ENCODE results near the gene CENPN. TPM values are rescaled to one million over a fixed set of nuclear protein-coding genes. Genes with fewer than 3 reads are reported as not detected.
A peak's percentile ranks its signal among the peaks of the same experiment; 100 is the strongest.

CENPN gene
- total RNA-seq, 1 donor from 2014 or later, result 27.4 TPM

DNA sequence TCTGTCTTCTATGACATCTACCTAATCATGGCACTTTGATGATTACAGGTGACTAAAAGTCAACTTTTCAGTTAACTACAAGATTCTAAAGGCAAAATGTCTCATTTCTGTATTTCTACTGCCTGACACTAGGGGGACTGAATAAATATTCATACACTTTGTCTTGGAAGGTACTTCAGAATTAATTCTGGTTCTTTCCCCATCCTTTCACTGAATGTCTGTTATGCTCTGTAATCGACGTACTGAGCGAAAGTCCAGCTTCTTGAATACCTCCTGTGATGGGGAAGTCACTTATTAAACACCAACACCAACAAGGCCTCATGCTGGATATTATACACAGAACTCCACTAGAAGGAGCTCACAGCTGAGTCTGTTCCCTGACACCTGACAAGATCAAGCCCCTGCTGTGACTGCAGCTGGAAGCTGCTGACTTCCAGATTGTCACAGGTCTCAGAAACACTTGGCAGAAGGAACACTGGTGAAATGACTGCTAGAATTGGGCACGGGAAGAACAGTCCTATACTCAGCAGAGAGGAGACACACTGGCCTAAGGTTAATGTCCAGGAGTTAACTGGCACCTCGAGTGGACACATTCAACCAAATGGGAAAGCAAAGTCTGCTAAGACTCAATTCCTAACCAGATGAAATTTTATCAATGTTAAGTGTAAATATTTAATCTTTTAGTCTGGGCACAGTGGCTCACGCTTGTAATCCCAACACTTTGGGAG lies 32.2 kb upstream of the CENPN start:
- TF ChIP-seq, protein P1, sequence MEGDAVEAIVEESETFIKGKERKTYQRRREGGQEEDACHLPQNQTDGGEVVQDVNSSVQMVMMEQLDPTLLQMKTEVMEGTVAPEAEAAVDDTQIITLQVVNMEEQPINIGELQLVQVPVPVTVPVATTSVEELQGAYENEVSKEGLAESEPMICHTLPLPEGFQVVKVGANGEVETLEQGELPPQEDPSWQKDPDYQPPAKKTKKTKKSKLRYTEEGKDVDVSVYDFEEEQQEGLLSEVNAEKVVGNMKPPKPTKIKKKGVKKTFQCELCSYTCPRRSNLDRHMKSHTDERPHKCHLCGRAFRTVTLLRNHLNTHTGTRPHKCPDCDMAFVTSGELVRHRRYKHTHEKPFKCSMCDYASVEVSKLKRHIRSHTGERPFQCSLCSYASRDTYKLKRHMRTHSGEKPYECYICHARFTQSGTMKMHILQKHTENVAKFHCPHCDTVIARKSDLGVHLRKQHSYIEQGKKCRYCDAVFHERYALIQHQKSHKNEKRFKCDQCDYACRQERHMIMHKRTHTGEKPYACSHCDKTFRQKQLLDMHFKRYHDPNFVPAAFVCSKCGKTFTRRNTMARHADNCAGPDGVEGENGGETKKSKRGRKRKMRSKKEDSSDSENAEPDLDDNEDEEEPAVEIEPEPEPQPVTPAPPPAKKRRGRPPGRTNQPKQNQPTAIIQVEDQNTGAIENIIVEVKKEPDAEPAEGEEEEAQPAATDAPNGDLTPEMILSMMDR (IDR thresholded peaks at IDR 0.05; ENCODE audit: unreplicated experiment), result peak; percentile 63
- Mint-ChIP-seq H3K9me3 (ENCODE audit: low read depth) (no peaks in the 10 kb centered on the region), H3K36me3 (ENCODE audit: insufficient read depth) (peaks cover 9% of the 10 kb centered on the region), H3K27ac (no peak overlapping the region), H3K4me1 (ENCODE audit: low read depth) (no peaks in the 10 kb centered on the region), H3K4me3 (ENCODE audit: low read depth) (no peak overlapping the region), H3K27me3 (no peaks in the 10 kb centered on the region)
- DNase-seq (ENCODE audit: low spot score, unreplicated experiment), result no peak

DNA sequence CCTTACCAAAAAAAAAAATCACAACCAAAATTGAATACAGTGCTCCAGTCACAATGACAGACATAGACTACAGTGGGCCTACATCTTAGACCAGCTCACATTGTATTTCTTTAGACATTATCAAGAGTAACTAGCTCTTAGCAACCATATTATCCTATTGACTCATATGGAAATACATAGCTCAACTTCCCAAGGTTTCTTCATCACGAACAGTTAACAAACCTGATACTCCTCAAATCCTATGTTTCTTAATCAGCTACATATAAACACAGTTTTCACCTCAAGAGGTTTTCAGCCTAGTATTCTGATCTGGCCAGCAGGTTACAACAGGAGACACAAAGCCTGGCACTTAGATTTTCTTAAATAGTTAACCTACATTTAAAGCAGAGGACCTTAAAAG lies 30.1 kb upstream of the CENPN start:
- DNase-seq (ENCODE audit: low spot score, unreplicated experiment), result no peak
- Mint-ChIP-seq H3K4me3 (ENCODE audit: low read depth) (no peak overlapping the region), H3K9me3 (ENCODE audit: low read depth) (no peaks in the 10 kb centered on the region), H3K27ac (no peak overlapping the region), H3K4me1 (ENCODE audit: low read depth) (no peaks in the 10 kb centered on the region), H3K36me3 (ENCODE audit: insufficient read depth) (peaks cover 8% of the 10 kb centered on the region), H3K27me3 (no peaks in the 10 kb centered on the region)
- TF ChIP-seq, protein P1 (IDR thresholded peaks at IDR 0.05; ENCODE audit: unreplicated experiment), result no peak

DNA sequence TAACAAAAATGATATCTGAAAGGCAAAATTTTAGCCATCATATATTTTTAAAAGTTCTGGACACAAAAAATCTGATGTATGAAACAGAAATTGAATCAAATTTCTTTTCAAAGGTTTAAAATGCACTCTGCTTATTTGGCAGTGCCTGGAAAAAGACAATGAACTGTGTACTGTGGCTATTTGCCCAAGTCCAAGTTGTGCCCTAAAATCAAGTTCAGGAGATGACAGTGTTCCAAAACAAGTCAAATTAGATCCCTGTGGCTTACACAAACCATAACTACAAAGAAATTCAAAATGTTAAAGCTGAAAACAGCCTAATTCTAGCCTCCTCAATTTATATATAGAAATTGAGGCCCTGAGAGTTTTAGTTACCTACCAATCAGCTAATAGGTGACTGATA lies 25.9 kb upstream of the CENPN start:
- H3K27me3 Mint-ChIP-seq, result no peaks in the 10 kb centered on the region
- no peaks in the 10 kb centered on the region for H3K9me3 Mint-ChIP-seq (ENCODE audit: low read depth)
- no peak overlapping the region for H3K4me3 Mint-ChIP-seq (ENCODE audit: low read depth)
- no peak for DNase-seq (ENCODE audit: low spot score, unreplicated experiment)
- H3K36me3 Mint-ChIP-seq (ENCODE audit: insufficient read depth), result peaks cover 6% of the 10 kb centered on the region
- H3K27ac Mint-ChIP-seq, result no peak overlapping the region
- TF ChIP-seq, protein P1 (IDR thresholded peaks at IDR 0.05; ENCODE audit: unreplicated experiment), result no peak
- peaks cover 12% of the 10 kb centered on the region for H3K4me1 Mint-ChIP-seq (ENCODE audit: low read depth)

DNA sequence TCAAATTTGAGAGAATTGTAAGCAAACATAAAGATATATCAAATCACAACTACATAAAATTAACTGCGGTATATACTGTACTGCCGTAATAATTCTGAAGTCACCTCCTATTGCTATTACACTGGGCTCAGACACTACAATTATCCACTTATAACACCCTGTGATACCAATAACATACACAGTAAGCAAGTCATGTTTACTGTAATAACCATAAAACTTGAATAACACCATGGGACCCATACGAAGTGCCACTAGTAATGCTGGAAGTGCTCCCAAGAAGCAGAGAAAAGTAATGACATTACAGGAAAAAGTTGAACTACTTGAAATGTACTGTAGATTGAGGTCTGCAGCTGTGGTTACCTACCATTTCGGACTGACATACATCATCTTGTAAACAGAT lies 24.4 kb upstream of the CENPN start:
- H3K27me3 Mint-ChIP-seq, result no peaks in the 10 kb centered on the region
- no peaks in the 10 kb centered on the region for H3K9me3 Mint-ChIP-seq (ENCODE audit: low read depth)
- no peak for DNase-seq (ENCODE audit: low spot score, unreplicated experiment)
- H3K27ac Mint-ChIP-seq, result no peak overlapping the region
- peaks cover 6% of the 10 kb centered on the region for H3K36me3 Mint-ChIP-seq (ENCODE audit: insufficient read depth)
- peaks cover 23% of the 10 kb centered on the region for H3K4me1 Mint-ChIP-seq (ENCODE audit: low read depth)
- TF ChIP-seq, protein P1 (IDR thresholded peaks at IDR 0.05; ENCODE audit: unreplicated experiment), result no peak
- no peak overlapping the region for H3K4me3 Mint-ChIP-seq (ENCODE audit: low read depth)

DNA sequence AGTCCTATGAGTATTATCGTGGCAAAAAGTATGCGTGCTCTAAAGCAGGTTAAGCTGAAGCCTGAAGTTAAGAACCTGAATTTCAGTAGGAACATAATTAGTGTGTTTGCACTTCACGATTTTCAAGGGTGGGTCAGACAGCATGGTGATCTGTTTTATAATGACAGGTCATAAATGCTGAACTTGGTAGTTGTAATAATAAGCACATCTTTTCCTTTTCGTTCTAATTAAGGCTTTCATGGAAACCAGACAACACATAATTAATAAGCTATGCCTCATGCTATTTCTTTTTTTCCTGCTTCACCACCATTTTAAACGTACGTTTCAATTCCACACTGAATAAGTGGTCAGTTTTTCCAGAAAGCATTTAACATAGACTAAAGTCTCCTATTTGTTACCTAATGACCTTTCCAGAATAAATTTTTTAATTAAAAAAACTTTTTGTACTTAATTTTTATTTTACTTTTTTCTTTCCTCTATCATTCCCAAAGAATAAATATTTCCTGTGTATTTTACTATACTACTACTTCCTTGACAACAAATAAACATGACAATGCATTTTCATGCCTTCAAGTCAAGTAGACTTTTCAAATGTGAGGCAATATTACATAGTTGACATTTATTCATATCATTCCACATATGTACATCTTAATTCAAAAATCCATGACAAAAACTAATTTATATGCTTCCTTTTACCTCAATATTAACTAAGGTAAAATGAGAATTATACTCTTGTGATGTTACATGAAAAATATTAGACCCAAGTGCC lies 22.7 kb upstream of the CENPN start:
- Mint-ChIP-seq H3K9me3 (ENCODE audit: low read depth) (no peaks in the 10 kb centered on the region), H3K4me1 (ENCODE audit: low read depth) (peaks cover 31% of the 10 kb centered on the region), H3K27me3 (no peaks in the 10 kb centered on the region), H3K27ac (no peak overlapping the region), H3K4me3 (ENCODE audit: low read depth) (no peak overlapping the region), H3K36me3 (ENCODE audit: insufficient read depth) (no peaks in the 10 kb centered on the region)
- TF ChIP-seq, protein P1 (IDR thresholded peaks at IDR 0.05; ENCODE audit: unreplicated experiment), result no peak
- no peak for DNase-seq (ENCODE audit: low spot score, unreplicated experiment)
